Skeletal muscle tissue (tissue), 4 donors: ENCODE data around the gene LRRC56. TPM values are rescaled to one million over a fixed set of nuclear protein-coding genes. Genes with fewer than 3 reads are reported as not detected.
A peak's percentile ranks its signal among the peaks of the same experiment; 100 is the strongest.

ENCODE experiments used
- H3K27ac ChIP-seq: one replicate; pipeline ENCODE4 v1.7.0; 2013; ENCODE audit warnings: mild to moderate bottlenecking, low read depth, low read length, inconsistent platforms
- H3K27me3 ChIP-seq, 3 donors: one replicate each; pipeline ENCODE4 v1.7.0; 2013; ENCODE audit warnings: low read length in 3 of 3; ENCODE audit not compliant: control insufficient read depth in 3 of 3, insufficient read depth in 3 of 3
- H3K36me3 ChIP-seq, 3 donors: one replicate each; pipeline ENCODE4 v1.7.0; 2013; ENCODE audit warnings: low read length in 3 of 3; ENCODE audit not compliant: control insufficient read depth in 3 of 3, insufficient read depth in 3 of 3
- H3K4me1 ChIP-seq, 3 donors: one replicate each; pipeline ENCODE4 v1.7.0; 2013; ENCODE audit warnings: low read length in 3 of 3, mild to moderate bottlenecking in 3 of 3; ENCODE audit not compliant: control insufficient read depth in 3 of 3, insufficient read depth in 3 of 3
- H3K4me3 ChIP-seq, 3 donors: one replicate each; pipeline ENCODE4 v1.7.0; 2013; ENCODE audit warnings: low read length in 3 of 3
- H3K9ac ChIP-seq, 3 donors: one replicate each; pipeline ENCODE4 v1.7.0; 2013; ENCODE audit warnings: low read length in 3 of 3, mild to moderate bottlenecking in 3 of 3, moderate library complexity in 2 of 3, low read depth in 1 of 3
- H3K9me3 ChIP-seq, 3 donors: one replicate each; pipeline ENCODE4 v1.7.0; 2013; ENCODE audit warnings: low read length in 3 of 3; ENCODE audit not compliant: control insufficient read depth in 3 of 3
- total RNA-seq: library from RNA; depleted of rRNA; stranded (reverse); fragments of >200 nt; gene quantifications from one replicate; pipeline ENCODE4 v1.2.3, GENCODE V29; 2014
- donor health status: Osteomylitis.

LRRC56 gene
- total RNA-seq, 1 donor from 2014 or later = under 0.01 TPM

DNA sequence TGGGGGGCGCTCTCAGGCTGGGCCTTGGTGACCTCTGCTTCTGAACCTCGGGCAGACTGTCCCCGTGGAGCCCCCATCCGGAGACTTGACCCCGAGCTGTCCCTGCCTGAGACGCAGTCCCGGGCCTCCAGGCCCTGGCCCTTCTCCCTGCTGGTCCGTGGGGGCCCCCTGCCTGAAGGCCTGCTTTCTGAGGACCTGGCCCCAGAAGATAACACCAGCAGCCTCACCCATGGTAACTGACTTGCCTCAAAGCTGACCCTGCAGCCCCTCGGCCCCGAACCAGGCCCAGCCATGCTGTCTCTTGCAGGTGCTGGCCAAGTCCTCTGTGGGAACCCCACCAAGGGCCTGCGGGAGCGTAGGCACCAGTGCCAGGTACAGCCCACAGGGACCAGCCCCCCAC, 14.3 kb downstream of the LRRC56 start:
- H3K9me3 ChIP-seq = no peaks in the 10 kb centered on the region
- H3K27ac ChIP-seq = no peak overlapping the region
- peaks cover 0 to 7% (median 7%) of the 10 kb centered on the region in 3 donors for H3K4me1 ChIP-seq
- no peaks in the 10 kb centered on the region for H3K36me3 ChIP-seq
- no peak overlapping the region for H3K9ac ChIP-seq
- H3K27me3 ChIP-seq = peaks cover 33 to 61% (median 43%) of the 10 kb centered on the region in 3 donors
- no peak overlapping the region for H3K4me3 ChIP-seq

DNA sequence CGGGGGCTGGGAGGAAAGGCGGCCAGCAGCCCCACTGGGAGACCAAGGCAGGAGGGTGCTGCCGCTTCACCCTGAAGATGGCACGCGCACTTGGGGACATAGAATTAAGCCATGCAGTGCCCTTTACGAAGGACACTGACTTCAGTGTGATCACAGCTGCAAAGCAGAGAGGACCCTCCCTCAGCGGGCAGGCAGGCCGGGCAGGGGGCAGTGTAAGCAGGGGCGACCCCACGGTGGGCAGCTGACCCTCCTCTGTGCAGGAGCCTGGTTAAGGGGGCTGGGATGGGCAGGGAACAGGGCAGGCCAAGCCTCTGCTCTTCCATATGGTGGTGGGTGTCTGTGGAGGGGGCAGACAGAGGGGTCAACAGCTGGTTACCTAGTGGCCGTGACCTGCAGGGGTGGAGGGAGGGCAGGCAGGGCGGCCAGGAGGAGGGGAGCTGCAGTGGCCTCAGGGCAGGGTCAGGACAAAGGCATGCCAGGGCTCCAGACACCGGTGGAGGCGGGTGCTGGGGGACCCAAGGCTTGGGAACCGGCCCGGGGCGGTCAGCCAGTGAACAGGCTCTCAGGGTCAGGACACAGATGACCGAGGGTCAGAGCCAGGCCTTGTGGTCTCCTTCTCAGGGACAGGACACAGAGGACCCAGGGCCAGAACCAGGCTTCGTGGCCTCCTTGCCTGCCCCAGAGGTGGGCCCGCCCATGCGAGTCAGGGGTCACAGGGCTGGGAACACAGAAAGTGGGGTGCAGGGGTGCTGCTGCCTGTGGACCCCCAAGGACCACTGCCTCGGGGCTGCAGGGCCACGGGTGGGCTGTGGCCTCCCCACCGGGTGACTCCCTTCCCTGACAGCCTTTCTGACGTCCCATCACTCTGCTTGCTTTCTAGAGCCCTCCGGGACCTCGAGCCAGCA, 16.0 kb downstream of the LRRC56 start:
- peaks cover 0 to 7% (median 7%) of the 10 kb centered on the region in 3 donors for H3K4me1 ChIP-seq

DNA sequence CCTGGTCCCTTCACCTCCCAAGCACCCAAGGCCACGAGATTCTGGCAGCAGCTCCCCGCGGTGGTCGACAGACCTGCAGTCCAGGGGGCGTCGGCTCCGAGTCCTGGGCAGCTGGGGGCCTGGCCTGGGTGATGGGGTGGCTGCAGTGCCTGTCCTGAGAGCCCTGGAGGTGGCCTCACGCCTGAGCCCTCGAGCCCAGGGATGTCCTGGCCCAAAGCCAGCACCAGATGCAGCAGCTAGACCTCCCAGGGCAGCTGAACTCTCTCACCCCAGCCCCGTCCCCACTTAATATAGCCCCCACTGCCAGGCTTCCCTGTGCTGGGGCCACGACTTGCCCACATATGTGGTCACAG, 16.6 kb downstream of the LRRC56 start:
- Histone ChIP-seq H3K4me3 (no peak overlapping the region), H3K27ac (no peak overlapping the region), H3K27me3 (peaks cover 46 to 79% (median 61%) of the 10 kb centered on the region in 3 donors)

More for the DNA sequence above, 16.0 kb downstream of the LRRC56 start:
- Histone ChIP-seq H3K27ac (no peak overlapping the region), H3K9ac (no peak overlapping the region), H3K9me3 (no peaks in the 10 kb centered on the region), H3K27me3 (peaks cover 46 to 74% (median 59%) of the 10 kb centered on the region in 3 donors), H3K4me3 (no peak overlapping the region), H3K36me3 (no peaks in the 10 kb centered on the region)

DNA sequence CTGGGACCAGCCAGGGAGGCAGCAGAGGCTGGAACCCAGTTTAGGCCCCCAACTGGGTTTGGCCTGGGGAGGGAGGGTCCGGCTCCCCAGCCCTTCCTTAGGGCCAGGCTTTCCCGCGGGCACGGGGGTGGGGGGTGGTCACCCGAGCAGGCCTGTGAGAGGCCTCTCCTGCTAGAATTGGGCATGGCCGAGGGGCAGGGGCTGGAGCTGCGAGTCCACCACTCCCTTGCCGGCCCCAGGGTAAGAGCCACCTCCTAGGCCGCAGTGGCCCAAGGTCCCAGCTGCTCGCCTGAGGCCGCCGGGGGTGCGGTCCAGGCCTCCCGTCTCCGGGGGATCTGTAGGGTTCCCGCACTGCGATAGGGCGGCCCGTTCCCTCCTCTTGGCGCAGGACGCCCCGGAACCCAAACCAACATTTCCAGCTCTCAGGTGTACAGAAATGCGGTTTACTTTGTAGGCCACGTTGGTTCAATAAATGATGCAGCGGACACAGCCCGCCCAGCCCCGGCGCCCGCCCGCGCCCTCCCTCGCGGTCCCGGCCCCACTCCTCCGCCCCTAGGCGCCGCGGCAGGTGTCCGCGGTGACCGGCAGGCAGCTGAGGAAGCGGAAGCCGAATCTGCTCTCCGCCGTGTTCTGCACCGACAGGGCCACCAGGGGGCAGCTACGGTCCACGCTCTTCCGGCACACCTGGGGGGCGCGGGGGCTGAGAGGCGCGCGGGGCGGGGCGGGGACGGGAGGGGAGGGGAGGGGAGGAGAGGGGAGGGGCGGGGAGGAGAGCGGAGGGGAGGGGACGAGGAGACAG, 17.3 kb downstream of the LRRC56 start:
- H3K9me3 ChIP-seq = no peaks in the 10 kb centered on the region
- peak overlapping the region in 2 of 3 donors; percentile 6 to 32 for H3K4me3 ChIP-seq
- H3K27me3 ChIP-seq = peaks cover 46 to 83% (median 65%) of the 10 kb centered on the region in 3 donors

More for the DNA sequence above, 16.6 kb downstream of the LRRC56 start:
- Histone ChIP-seq H3K9ac (no peak overlapping the region), H3K9me3 (no peaks in the 10 kb centered on the region), H3K36me3 (no peaks in the 10 kb centered on the region), H3K4me1 (peaks cover 0 to 7% (median 7%) of the 10 kb centered on the region in 3 donors)

DNA sequence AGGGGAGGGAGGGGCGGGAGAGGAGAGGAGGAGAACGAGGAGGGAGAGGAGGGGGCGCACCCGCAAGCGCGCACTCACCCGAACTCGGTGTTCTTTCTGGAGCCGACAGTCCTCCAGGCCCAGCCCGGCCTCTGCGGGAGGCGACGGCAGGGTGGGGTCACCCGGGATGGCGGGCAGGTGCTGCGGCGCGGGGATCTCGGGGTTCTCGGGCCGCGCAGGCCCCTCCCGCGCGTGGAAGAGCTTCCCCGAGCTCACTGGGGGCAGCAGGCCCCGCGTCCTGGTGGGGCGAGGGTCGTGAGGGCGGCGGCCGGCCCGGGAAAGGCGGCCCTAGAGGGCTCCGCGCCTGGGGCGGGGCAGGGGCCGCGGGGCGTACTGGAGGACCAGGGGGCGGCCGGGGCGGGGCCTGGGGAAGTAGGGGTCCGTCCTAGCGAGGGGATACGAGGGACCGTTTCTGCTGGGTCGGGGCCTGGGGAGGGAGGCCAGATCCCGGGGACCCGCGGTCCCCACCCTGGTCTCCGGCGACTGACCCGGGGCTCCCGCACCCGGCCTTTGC, 18.0 kb downstream of the LRRC56 start:
- H3K27me3 ChIP-seq = peaks cover 46 to 79% (median 70%) of the 10 kb centered on the region in 3 donors
- H3K9me3 ChIP-seq = no peaks in the 10 kb centered on the region
- no peaks in the 10 kb centered on the region for H3K36me3 ChIP-seq
- H3K27ac ChIP-seq = no peak overlapping the region
- H3K4me1 ChIP-seq = peaks cover 3 to 11% (median 10%) of the 10 kb centered on the region in 3 donors
- no peak overlapping the region for H3K4me3 ChIP-seq
- no peak overlapping the region for H3K9ac ChIP-seq

More for the DNA sequence above, 17.3 kb downstream of the LRRC56 start:
- no peaks in the 10 kb centered on the region for H3K36me3 ChIP-seq
- H3K4me1 ChIP-seq = peaks cover 0 to 7% (median 7%) of the 10 kb centered on the region in 3 donors
- peak overlapping the region in 1 of 3 donors; percentile 3 for H3K9ac ChIP-seq
- no peak overlapping the region for H3K27ac ChIP-seq

DNA sequence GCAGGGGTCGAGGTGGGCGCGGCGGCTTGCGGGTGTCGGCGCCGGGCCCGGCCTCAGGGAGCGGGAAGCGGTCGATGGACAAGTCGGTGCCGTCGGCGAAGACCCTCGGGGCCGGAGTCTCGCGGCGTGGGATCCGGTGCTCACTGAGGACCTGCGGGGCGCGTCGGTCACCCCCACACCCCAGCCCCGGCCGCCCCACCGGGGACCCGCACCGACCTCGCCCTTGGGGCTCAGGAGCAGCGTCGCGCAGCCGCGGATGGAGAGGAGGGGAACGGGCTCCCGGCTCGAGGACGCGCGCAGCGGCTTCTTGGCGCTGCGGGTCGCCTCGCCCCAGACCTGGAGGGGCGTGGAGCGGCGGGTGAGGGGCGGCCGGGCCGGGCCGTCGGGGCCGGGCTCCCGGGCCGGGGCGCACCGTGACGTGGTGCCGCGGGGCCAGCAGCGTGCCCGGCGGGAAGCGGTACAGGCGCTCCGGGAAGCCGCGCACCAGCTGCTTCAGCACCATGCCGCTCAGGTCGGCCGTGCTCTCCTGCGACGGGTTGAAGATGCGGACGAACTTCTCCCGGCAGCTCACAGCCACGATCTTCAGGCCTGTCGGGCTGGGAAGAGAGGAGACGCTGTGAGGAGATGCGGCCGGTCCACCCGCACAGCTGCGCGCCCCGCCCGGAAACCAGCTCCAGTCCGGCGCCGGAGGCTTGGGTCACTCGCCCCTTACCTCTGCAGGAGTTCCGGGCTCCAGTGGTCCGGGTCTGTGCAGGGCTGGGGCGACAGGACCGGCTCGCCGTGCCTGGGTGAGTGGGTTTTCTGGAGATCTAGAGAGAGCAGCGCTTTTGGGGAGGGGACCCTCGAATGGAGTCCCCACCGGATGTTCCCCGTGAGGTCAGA, 18.7 kb downstream of the LRRC56 start:
- H3K27ac ChIP-seq = no peak overlapping the region
- H3K9ac ChIP-seq = no peak overlapping the region
- no peak overlapping the region for H3K4me3 ChIP-seq
- H3K27me3 ChIP-seq = peaks cover 42 to 74% (median 66%) of the 10 kb centered on the region in 3 donors
- no peaks in the 10 kb centered on the region for H3K9me3 ChIP-seq
- H3K36me3 ChIP-seq = no peaks in the 10 kb centered on the region
- H3K4me1 ChIP-seq = peaks cover 5 to 13% (median 11%) of the 10 kb centered on the region in 3 donors

DNA sequence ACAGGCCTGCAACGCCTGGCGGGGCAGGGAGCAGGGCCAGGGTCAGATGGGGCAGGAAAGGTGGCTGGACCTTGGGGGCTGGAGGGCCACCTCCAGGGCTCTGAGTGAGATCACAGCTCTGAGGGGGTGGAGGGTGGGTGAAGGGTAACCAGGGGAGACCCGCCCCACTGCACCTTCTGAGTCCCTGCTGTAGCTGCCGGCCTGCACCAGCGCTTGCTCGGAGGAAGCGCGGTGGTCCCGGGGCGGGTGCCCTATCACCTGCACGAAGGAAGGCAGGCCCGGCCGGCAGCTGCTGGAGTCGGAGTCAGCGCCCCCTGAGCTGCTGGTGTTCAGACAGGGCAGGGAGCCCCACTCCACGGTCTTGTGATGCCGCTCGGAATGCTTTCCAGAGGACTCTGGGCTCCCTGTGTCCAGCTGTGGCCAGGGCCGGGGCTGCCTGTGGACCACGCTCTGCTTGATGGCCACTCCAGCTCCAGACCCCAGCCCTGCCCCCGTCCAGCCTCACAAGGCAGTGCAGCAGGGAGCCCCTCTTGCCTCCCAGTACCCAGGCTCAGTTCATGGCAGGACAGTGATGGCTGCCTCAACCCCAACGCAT, 19.4 kb downstream of the LRRC56 start:
- no peak overlapping the region for H3K4me3 ChIP-seq
- H3K36me3 ChIP-seq = no peaks in the 10 kb centered on the region
- H3K9me3 ChIP-seq = no peaks in the 10 kb centered on the region
- H3K27ac ChIP-seq = no peak overlapping the region
- H3K9ac ChIP-seq = no peak overlapping the region
- H3K27me3 ChIP-seq = peaks cover 42 to 68% (median 66%) of the 10 kb centered on the region in 3 donors
- H3K4me1 ChIP-seq = peaks cover 12 to 20% (median 17%) of the 10 kb centered on the region in 3 donors

DNA sequence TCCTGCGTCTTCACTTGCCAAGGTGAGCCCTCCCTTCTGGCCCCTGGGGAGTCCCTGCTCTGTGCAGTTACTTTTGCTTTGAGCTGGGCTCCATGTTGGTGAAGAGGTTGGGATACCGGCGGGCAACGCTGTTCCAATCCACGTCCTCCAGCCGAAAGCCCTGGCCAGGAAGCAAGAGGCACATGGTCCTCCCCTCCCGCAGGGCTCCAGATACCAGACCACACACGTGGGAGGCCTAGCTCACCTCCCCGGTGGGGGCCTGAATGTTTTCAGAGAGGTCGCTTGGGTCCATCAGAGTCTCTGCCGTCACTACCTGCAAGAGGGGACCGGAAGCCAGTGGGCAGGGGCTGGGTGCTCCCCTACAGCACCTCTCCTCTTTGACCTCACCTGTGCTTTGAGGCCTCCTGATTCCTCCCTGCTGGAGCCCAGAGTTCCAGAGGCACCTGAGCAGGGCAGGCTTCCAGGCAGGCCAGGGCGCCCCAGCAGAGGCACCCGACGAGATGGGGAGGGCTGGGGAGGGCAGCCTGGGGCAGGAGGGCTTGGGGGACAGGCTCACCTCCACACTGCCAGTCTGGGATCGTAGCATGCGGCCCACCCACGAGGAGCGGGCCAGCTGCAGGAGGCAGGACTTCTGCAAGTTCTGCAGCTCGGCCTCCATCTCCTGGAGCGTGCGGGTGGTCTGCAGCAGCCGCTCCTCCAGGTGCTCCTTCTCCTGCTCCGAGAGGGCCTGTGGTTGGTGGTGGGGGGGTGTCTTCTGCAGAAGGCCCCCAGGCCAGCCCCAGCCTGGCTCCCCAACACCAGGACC, 20.2 kb downstream of the LRRC56 start:
- Histone ChIP-seq H3K27ac (no peak overlapping the region), H3K4me1 (peaks cover 12 to 23% (median 17%) of the 10 kb centered on the region in 3 donors), H3K4me3 (no peak overlapping the region), H3K9ac (no peak overlapping the region), H3K9me3 (no peaks in the 10 kb centered on the region), H3K27me3 (peaks cover 42 to 61% (median 58%) of the 10 kb centered on the region in 3 donors), H3K36me3 (no peaks in the 10 kb centered on the region)
